Liver (tissue), 9 donors: ENCODE measurements around the gene NKD1. TPM values are rescaled to one million over a fixed set of nuclear protein-coding genes. Genes with fewer than 3 reads are reported as not detected.

Source experiments
- DNase-seq: peaks from one replicate; pipeline ENCODE4 v3.0.0-alpha.2; 2017; ENCODE audit warnings: low spot score
- H3K27ac ChIP-seq, 2 donors: one replicate each; pipeline ENCODE4 v1.7.0; 2013; ENCODE audit warnings: inconsistent platforms in 2 of 2, low read length in 2 of 2, control low read depth in 1 of 2, low read depth in 1 of 2, mild to moderate bottlenecking in 1 of 2
- H3K27me3 ChIP-seq, 4 donors: one replicate each; pipeline versions ENCODE4 v1.6.1 to v1.7.0; 2013; ENCODE audit warnings: low read length in 3 of 4, inconsistent platforms in 1 of 4, mild to moderate bottlenecking in 1 of 4, moderate library complexity in 1 of 4; ENCODE audit not compliant: control insufficient read depth in 4 of 4, insufficient read depth in 4 of 4
- H3K36me3 ChIP-seq, 4 donors: one replicate each; pipeline versions ENCODE4 v1.6.1 to v1.7.0; 2013; ENCODE audit warnings: low read length in 3 of 4, mild to moderate bottlenecking in 3 of 4, low read depth in 1 of 4, moderate library complexity in 1 of 4; ENCODE audit not compliant: control insufficient read depth in 4 of 4, insufficient read depth in 3 of 4
- H3K4me1 ChIP-seq, 4 donors: one replicate each; pipeline versions ENCODE4 v1.6.1 to v1.7.0; 2013; ENCODE audit warnings: low read length in 3 of 4, mild to moderate bottlenecking in 3 of 4, moderate library complexity in 1 of 4; ENCODE audit not compliant: control insufficient read depth in 4 of 4, insufficient read depth in 4 of 4
- H3K4me3 ChIP-seq, 3 donors: one replicate each; pipeline versions ENCODE4 v1.6.1 to v1.7.0; 2013; ENCODE audit warnings: low read length in 3 of 3, control low read depth in 1 of 3, low read depth in 1 of 3, mild to moderate bottlenecking in 1 of 3
- H3K9ac ChIP-seq, 2 donors: one replicate each; pipeline ENCODE4 v1.7.0; 2013; ENCODE audit warnings: low read length in 2 of 2, mild to moderate bottlenecking in 2 of 2, moderate library complexity in 2 of 2, control low read depth in 1 of 2, low read depth in 1 of 2
- H3K9me3 ChIP-seq, 4 donors: one replicate each; pipeline versions ENCODE4 v1.6.1 to v1.7.0; 2013; ENCODE audit warnings: low read length in 3 of 4; ENCODE audit not compliant: control insufficient read depth in 4 of 4
- FOXA1 ChIP-seq: IDR thresholded peaks from 2 replicates; pipeline ENCODE4 v1.6.1; 2016; ENCODE audit warnings: antibody characterized with exemption
- GABPA ChIP-seq, 2 donors: IDR thresholded peaks in 1 of 2; conservative IDR thresholded peaks in 1 of 2; 2 replicates each; pipeline ENCODE4 v1.6.1; 2016; ENCODE audit warnings: antibody characterized with exemption in 2 of 2, mild to moderate bottlenecking in 1 of 2, moderate library complexity in 1 of 2
- HNF4G ChIP-seq: IDR thresholded peaks from 2 replicates; pipeline ENCODE4 v1.6.1; 2016; ENCODE audit warnings: antibody characterized with exemption
- JUND ChIP-seq, 2 donors: IDR thresholded peaks; 2 replicates each; pipeline ENCODE4 v1.6.1; 2016; ENCODE audit warnings: antibody characterized with exemption in 2 of 2
- NR2F2 ChIP-seq: IDR thresholded peaks from 2 replicates; pipeline ENCODE4 v1.6.1; 2016; ENCODE audit warnings: antibody characterized with exemption
- RXRA ChIP-seq, 2 donors: IDR thresholded peaks; 2 replicates each; pipeline ENCODE4 v1.6.1; 2017 to 2018; ENCODE audit warnings: antibody characterized with exemption in 2 of 2, mild to moderate bottlenecking in 1 of 2
- TAF1 ChIP-seq: conservative IDR thresholded peaks from 2 replicates; pipeline ENCODE4 v1.6.1; 2016; ENCODE audit warnings: antibody characterized with exemption, mild to moderate bottlenecking
- YY1 ChIP-seq: IDR thresholded peaks from 2 replicates; pipeline ENCODE4 v1.6.1; 2016; ENCODE audit warnings: antibody characterized with exemption, mild to moderate bottlenecking
- WGBS: extraction: QIAGEN DNeasy Blood & Tissue Kit; methylation state at CpG from one replicate; pipeline ENCODE4 v1.1.7; 2013; 5-methylcytosine and 5-hydroxymethylcytosine counted together
- polyA plus RNA-seq, 2 donors: library from polyadenylated mRNA; stranded (reverse) in 1 of 2; unstranded in 1 of 2; fragments of 200-250 nt in 1 of 2; fragments of >200 nt in 1 of 2; fragmentation: Nextera tagmentation in 1 of 2; extraction: Ambion mirVana in 1 of 2; gene quantifications; one replicate each; pipeline versions ENCODE4 v1.2.1 to v1.2.3, GENCODE V29; 2013 to 2015
- total RNA-seq, 2 donors: library from RNA; depleted of rRNA; stranded (reverse); fragments of >200 nt; gene quantifications; one replicate each; pipeline ENCODE4 v1.2.3, GENCODE V29; 2014
- TF ChIP-seq, protein P1 (sequence below): fragments of 150-350 bp; IDR thresholded peaks from 2 replicates; pipeline ENCODE4 v1.5.1; 2017; ENCODE audit warnings: improper control_type of control experiment, low read depth, low read length; ENCODE audit not compliant: missing input control
- TF ChIP-seq, protein P2 (sequence below): IDR thresholded peaks from 2 replicates; pipeline ENCODE4 v1.6.1; 2016; ENCODE audit warnings: antibody characterized with exemption
- TF ChIP-seq, protein P3 (sequence below): IDR thresholded peaks from 2 replicates; pipeline ENCODE4 v1.6.1; 2016; ENCODE audit warnings: antibody characterized with exemption, mild to moderate bottlenecking
- TF ChIP-seq, protein P4 (sequence below): IDR thresholded peaks from 2 replicates; pipeline ENCODE4 v1.6.1; 2016; ENCODE audit warnings: antibody characterized with exemption
- donor health status: healthy.
- donor health status: healthy.
- donor health status: healthy.
- donor health status: healthy.
- donor health status: healthy.

Gene NKD1
- total and polyA plus RNA-seq, 4 donors = 0.28 to 3.5 (median 0.85) TPM

DNA sequence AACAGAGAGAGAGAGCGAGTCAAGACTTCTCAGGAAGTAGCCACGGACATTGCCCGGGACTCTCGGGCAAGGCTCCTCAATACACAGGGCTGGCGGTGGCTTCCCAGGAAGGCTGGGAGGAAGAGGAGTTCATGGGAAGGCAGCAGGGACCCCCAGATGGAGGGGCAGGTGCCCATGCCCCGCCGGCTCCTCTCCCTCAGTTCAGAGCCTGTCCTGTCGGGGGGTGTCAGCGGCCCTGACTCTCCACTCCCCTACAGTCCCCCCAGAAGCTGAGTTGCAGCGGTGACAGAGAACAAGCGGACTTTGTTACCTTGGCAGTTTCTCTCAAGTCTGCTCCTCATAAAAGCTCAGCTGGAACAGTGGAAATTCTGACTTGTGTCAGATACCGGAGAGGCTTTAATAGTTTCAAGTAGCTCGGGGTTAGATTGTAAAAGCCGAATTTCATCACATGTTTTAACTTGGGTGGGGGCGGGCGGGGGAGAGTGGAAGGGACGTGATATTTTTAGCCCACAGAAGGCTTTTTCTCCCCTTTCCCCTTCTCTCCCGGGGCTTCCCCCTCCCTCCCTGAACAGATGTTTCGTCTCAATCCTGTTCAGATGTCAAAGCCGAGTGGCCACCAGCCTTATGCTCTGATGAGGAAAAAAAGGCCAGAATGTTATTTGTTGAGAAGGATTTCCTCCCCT is 65.2 kb downstream of the NKD1 start (continued):
- TF ChIP-seq, protein P1, sequence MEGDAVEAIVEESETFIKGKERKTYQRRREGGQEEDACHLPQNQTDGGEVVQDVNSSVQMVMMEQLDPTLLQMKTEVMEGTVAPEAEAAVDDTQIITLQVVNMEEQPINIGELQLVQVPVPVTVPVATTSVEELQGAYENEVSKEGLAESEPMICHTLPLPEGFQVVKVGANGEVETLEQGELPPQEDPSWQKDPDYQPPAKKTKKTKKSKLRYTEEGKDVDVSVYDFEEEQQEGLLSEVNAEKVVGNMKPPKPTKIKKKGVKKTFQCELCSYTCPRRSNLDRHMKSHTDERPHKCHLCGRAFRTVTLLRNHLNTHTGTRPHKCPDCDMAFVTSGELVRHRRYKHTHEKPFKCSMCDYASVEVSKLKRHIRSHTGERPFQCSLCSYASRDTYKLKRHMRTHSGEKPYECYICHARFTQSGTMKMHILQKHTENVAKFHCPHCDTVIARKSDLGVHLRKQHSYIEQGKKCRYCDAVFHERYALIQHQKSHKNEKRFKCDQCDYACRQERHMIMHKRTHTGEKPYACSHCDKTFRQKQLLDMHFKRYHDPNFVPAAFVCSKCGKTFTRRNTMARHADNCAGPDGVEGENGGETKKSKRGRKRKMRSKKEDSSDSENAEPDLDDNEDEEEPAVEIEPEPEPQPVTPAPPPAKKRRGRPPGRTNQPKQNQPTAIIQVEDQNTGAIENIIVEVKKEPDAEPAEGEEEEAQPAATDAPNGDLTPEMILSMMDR = no peak
- TF ChIP-seq JUND (IDR thresholded peaks at IDR 0.05) (no peak), GABPA (IDR thresholded peaks at IDR 0.05 in 1 of 2, conservative IDR thresholded peaks at IDR 0.05 in 1 of 2) (no peak), NR2F2 (no peak), HNF4G (no peak)
- TF ChIP-seq, protein P2, sequence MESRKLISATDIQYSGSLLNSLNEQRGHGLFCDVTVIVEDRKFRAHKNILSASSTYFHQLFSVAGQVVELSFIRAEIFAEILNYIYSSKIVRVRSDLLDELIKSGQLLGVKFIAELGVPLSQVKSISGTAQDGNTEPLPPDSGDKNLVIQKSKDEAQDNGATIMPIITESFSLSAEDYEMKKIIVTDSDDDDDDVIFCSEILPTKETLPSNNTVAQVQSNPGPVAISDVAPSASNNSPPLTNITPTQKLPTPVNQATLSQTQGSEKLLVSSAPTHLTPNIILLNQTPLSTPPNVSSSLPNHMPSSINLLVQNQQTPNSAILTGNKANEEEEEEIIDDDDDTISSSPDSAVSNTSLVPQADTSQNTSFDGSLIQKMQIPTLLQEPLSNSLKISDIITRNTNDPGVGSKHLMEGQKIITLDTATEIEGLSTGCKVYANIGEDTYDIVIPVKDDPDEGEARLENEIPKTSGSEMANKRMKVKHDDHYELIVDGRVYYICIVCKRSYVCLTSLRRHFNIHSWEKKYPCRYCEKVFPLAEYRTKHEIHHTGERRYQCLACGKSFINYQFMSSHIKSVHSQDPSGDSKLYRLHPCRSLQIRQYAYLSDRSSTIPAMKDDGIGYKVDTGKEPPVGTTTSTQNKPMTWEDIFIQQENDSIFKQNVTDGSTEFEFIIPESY = no peak

DNA sequence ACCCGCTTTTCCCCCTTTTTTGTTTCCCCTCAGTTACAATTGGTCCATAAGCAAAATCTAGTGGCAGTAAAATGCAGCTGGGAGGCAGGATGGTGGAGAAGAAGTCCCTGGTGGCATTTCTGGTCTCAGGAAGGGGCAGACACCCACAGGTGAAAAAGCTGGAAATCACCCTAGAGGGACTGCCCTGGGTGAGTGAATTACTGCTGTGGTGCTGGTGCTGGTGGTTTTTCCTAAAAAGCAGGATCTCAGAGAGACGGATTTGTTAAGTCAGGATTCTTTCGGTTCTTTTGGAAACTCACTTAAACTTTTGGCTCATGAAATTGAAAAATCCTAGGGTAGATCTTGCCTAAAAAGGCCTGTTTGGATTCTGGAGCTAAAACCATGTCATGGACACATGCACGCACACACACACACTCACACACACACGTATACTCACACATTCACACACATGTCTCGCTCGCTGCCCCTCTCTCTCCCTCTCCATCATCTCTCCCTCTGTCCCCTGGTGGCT is 65.8 kb downstream of the NKD1 start:
- 88% methylated on average over 7 of the region's 7 CpGs for WGBS
- no peak for DNase-seq
- Histone ChIP-seq H3K9ac (no peak overlapping the region), H3K9me3 (no peaks in the 10 kb centered on the region), H3K4me3 (no peak overlapping the region), H3K36me3 (no peaks in the 10 kb centered on the region), H3K4me1 (peaks cover 0 to 11% (median 4%) of the 10 kb centered on the region in 4 donors), H3K27ac (no peak overlapping the region), H3K27me3 (no peaks in the 10 kb centered on the region)
- no peak for TF ChIP-seq YY1
- no peak for TF ChIP-seq NR2F2
- TF ChIP-seq, protein P3, sequence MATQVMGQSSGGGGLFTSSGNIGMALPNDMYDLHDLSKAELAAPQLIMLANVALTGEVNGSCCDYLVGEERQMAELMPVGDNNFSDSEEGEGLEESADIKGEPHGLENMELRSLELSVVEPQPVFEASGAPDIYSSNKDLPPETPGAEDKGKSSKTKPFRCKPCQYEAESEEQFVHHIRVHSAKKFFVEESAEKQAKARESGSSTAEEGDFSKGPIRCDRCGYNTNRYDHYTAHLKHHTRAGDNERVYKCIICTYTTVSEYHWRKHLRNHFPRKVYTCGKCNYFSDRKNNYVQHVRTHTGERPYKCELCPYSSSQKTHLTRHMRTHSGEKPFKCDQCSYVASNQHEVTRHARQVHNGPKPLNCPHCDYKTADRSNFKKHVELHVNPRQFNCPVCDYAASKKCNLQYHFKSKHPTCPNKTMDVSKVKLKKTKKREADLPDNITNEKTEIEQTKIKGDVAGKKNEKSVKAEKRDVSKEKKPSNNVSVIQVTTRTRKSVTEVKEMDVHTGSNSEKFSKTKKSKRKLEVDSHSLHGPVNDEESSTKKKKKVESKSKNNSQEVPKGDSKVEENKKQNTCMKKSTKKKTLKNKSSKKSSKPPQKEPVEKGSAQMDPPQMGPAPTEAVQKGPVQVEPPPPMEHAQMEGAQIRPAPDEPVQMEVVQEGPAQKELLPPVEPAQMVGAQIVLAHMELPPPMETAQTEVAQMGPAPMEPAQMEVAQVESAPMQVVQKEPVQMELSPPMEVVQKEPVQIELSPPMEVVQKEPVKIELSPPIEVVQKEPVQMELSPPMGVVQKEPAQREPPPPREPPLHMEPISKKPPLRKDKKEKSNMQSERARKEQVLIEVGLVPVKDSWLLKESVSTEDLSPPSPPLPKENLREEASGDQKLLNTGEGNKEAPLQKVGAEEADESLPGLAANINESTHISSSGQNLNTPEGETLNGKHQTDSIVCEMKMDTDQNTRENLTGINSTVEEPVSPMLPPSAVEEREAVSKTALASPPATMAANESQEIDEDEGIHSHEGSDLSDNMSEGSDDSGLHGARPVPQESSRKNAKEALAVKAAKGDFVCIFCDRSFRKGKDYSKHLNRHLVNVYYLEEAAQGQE = no peak
- no peak for TF ChIP-seq HNF4G
- no peak for TF ChIP-seq JUND (IDR thresholded peaks at IDR 0.05)
- TF ChIP-seq RXRA (IDR thresholded peaks at IDR 0.05) = no peak

DNA sequence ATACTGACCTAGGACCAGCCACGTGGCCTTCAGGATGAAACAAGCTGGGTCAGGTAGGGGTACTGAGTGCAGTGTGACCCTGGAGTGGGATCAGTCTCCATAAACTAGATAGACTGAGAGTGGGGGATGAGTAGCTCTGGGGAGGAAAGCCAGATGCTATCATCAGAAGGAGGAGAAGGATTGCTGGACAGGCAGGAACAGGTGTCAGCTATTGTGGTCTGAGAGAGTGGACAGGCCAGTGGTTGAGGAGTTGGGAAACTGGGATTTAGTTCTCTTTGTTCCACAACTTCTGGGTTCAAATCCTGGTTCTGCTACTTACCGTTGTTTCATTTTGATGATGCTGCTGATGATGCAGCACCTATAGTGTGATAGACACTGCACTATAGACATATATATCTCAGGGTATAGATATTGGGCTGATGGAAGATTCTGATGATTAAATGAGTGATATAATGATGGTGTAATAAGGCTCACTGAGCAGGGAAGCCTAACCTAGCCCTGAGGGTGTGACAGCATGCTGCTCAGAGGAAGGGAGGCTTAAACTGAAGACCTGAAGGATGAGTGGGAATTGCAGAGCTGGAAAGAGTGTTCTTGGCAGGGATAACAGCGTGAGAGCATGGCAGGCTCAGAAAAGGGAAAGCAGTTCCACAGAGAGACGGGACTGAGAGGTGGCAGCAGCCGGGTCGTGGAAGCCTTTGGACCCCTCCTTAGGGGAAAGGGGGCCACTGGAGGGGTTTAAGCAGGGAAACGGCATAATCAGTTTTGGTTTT is 66.9 kb downstream of the NKD1 start:
- no peaks in the 10 kb centered on the region for H3K36me3 ChIP-seq
- H3K27ac ChIP-seq = no peak overlapping the region
- TF ChIP-seq FOXA1 (no peak), JUND (IDR thresholded peaks at IDR 0.05) (no peak), TAF1 (no peak), RXRA (IDR thresholded peaks at IDR 0.05) (no peak)
- TF ChIP-seq, protein P4, sequence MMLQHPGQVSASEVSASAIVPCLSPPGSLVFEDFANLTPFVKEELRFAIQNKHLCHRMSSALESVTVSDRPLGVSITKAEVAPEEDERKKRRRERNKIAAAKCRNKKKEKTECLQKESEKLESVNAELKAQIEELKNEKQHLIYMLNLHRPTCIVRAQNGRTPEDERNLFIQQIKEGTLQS = no peak
- TF ChIP-seq, protein P2 = no peak
- TF ChIP-seq, protein P3 = no peak
- no peak for DNase-seq
- H3K9me3 ChIP-seq = no peaks in the 10 kb centered on the region
- H3K27me3 ChIP-seq = no peaks in the 10 kb centered on the region
- H3K4me3 ChIP-seq = no peak overlapping the region
- peaks cover 0 to 11% (median 4%) of the 10 kb centered on the region in 4 donors for H3K4me1 ChIP-seq
- H3K9ac ChIP-seq = no peak overlapping the region
- WGBS = 86% methylated on average over 7 of the region's 7 CpGs
